K562 (cell line): ENCODE data around the gene TOMM5. TPM values are rescaled to one million over a fixed set of nuclear protein-coding genes. Genes with fewer than 3 reads are reported as not detected.

Experiments used
- ATAC-seq: fragments of 200-7000 bp; cut with Tn5 transposase; 3 replicates; pipeline ENCODE4 v1.9.1; 2020; ENCODE audit warnings: moderate library complexity
- BruUV-seq: library from RNA; stranded (reverse); fragments of 400-500 nt; replicated peaks from 2 replicates; lab custom pipeline; 2021; lab: Mats Ljungman, UMichigan
- CTCF ChIA-PET: fragments of 300-600 bp; formaldehyde crosslinking; extraction: SDS; loops from one replicate; lab custom pipeline; 2021; ENCODE audit warnings: low intra/inter-chr PET ratio; lab: Yijun Ruan, JAX
- POLR2A ChIA-PET: fragments of 300-600, 350-650 bp; sonication (Branson Sonifier 250); formaldehyde crosslinking; extraction: SDS; loops from one replicate; lab custom pipeline; 2021; ENCODE audit warnings: antibody characterized with exemption, inconsistent platforms; lab: Yijun Ruan, JAX
- DNase-seq, 4 experiments: peaks; one replicate each; pipeline versions ENCODE4 v3.0.0 to v3.0.0-alpha.2; 2011 to 2018; ENCODE audit warnings: low spot score in 3 of 4, mixed read lengths in 3 of 4; ENCODE audit errors: extremely low read depth in 1 of 4
- FAIRE-seq: peaks from 2 replicates; lab custom pipeline; 2011; peaks lifted over from hg19 to GRCh38; lab: Jason Lieb, UNC
- H2AFZ ChIP-seq: 2 replicates; pipeline ENCODE4 v1.6.0; 2011; ENCODE audit warnings: low read depth, low read length, control low read depth, inconsistent platforms
- H3K27ac ChIP-seq: fragments of 200-600 bp; 3 replicates; pipeline ENCODE4 v1.8.0; 2011; ENCODE audit warnings: low read depth, mild to moderate bottlenecking, control low read depth, inconsistent platforms, low read length, moderate library complexity, mixed read lengths; ENCODE audit errors: extremely low read depth
- H3K27me3 ChIP-seq, 2 experiments: fragments of 300-600 bp in 1 of 2; 2 replicates in 1 of 2; 3 replicates in 1 of 2; pipeline versions ENCODE4 v1.6.0 to v1.8.0; 2011; ENCODE audit warnings: inconsistent platforms in 2 of 2, low read length in 2 of 2, mild to moderate bottlenecking in 1 of 2, mixed read lengths in 1 of 2, moderate library complexity in 1 of 2; ENCODE audit not compliant: control insufficient read depth in 2 of 2, insufficient read depth in 2 of 2
- H3K36me3 ChIP-seq: fragments of 300-600 bp; 3 replicates; pipeline ENCODE4 v1.8.0; 2011; ENCODE audit warnings: mild to moderate bottlenecking, low read length, inconsistent platforms; ENCODE audit not compliant: control insufficient read depth, insufficient read depth
- H3K4me1 ChIP-seq, 2 experiments: fragments of 200-600 bp in 1 of 2; replicated peaks in 1 of 2; 2 replicates in 1 of 2; 3 replicates in 1 of 2; pipeline versions ENCODE4 v1.5.1 to v1.8.0; 2011; ENCODE audit warnings: inconsistent platforms in 2 of 2, low read length in 2 of 2, mild to moderate bottlenecking in 1 of 2, mixed read lengths in 1 of 2, moderate library complexity in 1 of 2; ENCODE audit not compliant: control insufficient read depth in 2 of 2, insufficient read depth in 2 of 2
- H3K4me2 ChIP-seq: 2 replicates; pipeline ENCODE4 v1.6.1; 2011; ENCODE audit warnings: low read length, control low read depth, inconsistent platforms, mixed read lengths; ENCODE audit not compliant: insufficient read depth
- H3K4me3 ChIP-seq: fragments of 200-600 bp; sonication (generic), shearing (Covaris generic); 2 replicates; pipeline ENCODE4 v1.5.1; 2016; ENCODE audit warnings: control low read depth, inconsistent platforms
- H3K79me2 ChIP-seq: fragments of 200-600 bp; 3 replicates; pipeline ENCODE4 v1.8.0; 2011; ENCODE audit warnings: low read length, inconsistent platforms; ENCODE audit not compliant: control insufficient read depth, insufficient read depth
- H3K9ac ChIP-seq, 2 experiments: 2 replicates each; pipeline versions ENCODE4 v1.6.0 to v1.6.1; 2011; ENCODE audit warnings: low read depth in 2 of 2, low read length in 2 of 2, control low read depth in 1 of 2, inconsistent platforms in 1 of 2, mild to moderate bottlenecking in 1 of 2, mixed read lengths in 1 of 2; ENCODE audit not compliant: insufficient read depth in 1 of 2
- H3K9me1 ChIP-seq: one replicate; pipeline ENCODE4 v1.6.0; 2011; ENCODE audit warnings: inconsistent platforms, mild to moderate bottlenecking, low read length, moderate library complexity; ENCODE audit not compliant: control insufficient read depth, insufficient read depth
- H3K9me3 ChIP-seq: replicated peaks from 2 replicates; pipeline ENCODE4 v1.5.1; 2011; ENCODE audit warnings: low read depth, low read length, inconsistent platforms; ENCODE audit not compliant: control insufficient read depth, insufficient read depth
- H4K20me1 ChIP-seq: replicated peaks from 2 replicates; pipeline ENCODE4 v1.6.1; 2011; ENCODE audit warnings: low read length, inconsistent platforms, mixed read lengths; ENCODE audit not compliant: control insufficient read depth, insufficient read depth
- SMC3 ChIP-seq: conservative IDR thresholded peaks from 2 replicates; pipeline ENCODE4 v1.6.1; 2011; ENCODE audit warnings: low read depth, low read length, improper control_type of control experiment; ENCODE audit not compliant: insufficient read depth
- ZBTB17 ChIP-seq: fragments of 450-650 bp; formaldehyde crosslinking; IDR thresholded peaks from 2 replicates; pipeline ENCODE4 v1.4.0; 2020; ENCODE audit warnings: mild to moderate bottlenecking
- WGBS: fragments of 100-300 bp; shearing (Covaris generic); methylation state at CpG from one replicate; pipeline ENCODE4 v1.1.6; 2016; ENCODE audit warnings: low coverage, mixed read lengths; ENCODE audit not compliant: insufficient coverage; ENCODE audit errors: missing lambda C conversion rate; 5-methylcytosine and 5-hydroxymethylcytosine counted together
- in situ Hi-C: fragments of 300-500 bp; cut with MboI; formaldehyde crosslinking; loops from 4 replicates; pipeline ENCODE4 v1.15.0; 2018; ENCODE audit warnings: inconsistent platforms, mixed read lengths
- intact Hi-C: fragments of 100-400 bp; cut with micrococcal nuclease; formaldehyde crosslinking; loops from 2 replicates; pipeline ENCODE4 v1.14.2; 2022
- polyA plus RNA-seq, 8 experiments: library from polyadenylated mRNA; depleted of rRNA in 4 of 8; stranded (reverse) in 5 of 8; unstranded in 3 of 8; fragments of >200 nt; fragmentation: Nextera tagmentation in 2 of 8; fragmentation: Illumina TruSeq in 1 of 8; extraction: Ambion mirVana in 2 of 8; extraction: Trizol in 1 of 8; gene quantifications; 2 replicates each; pipeline versions ENCODE4 v1.2.1 to v1.2.3, GENCODE V29; 2011 to 2014; ENCODE audit warnings: inconsistent platforms in 1 of 8, missing spikeins in 1 of 8
- total RNA-seq, 7 experiments: library from RNA; depleted of rRNA in 6 of 7; stranded (reverse); fragments of >200 nt in 6 of 7; fragmentation: Illumina TruSeq in 2 of 7; extraction: Trizol in 2 of 7; gene quantifications; 2 replicates each; pipeline versions ENCODE4 v1.2.1 to v1.2.3, GENCODE V29; 2011 to 2021; ENCODE audit warnings: low replicate concordance in 1 of 7
- TF ChIP-seq, protein P1 (sequence below): IDR thresholded peaks from 2 replicates; pipeline ENCODE4 v1.6.1; 2012; ENCODE audit warnings: low read depth, low read length, improper control_type of control experiment, borderline replicate concordance
- TF ChIP-seq, protein P2 (sequence below): fragments of 250-450 bp; sonication (Bioruptor Pico); IDR thresholded peaks from 2 replicates; pipeline ENCODE4 v1.4.0; 2020

TOMM5 gene
- total and polyA plus RNA-seq, 9 of the 15 experiments (the other 6 are each of a cell fraction or from before 2014, with no cell fraction given) = 262 to 1,742 (median 496) TPM

DNA sequence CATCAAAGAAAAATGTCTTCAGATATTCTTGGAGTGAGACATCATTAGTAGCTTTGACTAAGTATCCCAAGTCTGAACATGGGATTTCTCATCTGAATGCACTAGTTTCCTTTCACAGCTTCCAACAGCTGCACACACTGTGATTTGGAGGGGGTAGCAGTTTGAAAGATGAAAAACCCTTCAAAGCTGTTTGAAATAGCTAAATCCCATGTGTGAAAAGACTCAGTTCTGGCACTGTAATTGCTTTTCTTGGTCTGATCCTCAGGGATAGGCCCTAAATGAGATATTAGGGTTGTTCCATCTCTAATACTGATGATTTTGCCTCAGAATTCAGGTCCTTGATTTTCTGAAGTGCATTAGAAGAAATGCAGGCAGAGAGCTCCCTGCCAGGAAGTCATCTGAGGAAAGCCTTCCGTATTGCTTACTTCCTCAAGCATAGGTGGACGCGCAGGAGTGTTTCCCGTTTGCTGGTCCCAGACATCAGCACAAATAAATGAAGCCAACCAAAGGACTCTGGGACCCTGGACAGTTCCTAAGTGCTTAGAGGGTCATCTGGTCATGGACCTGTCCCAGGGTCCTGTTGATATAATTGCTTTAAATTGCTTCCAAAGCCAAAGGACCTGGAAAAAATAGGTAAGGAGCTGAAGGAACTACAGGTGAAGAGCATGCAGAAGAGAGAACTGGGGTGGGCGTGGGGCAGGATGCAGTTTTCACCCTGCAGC lies 32.8 kb upstream of the TOMM5 start:
- no peak overlapping the region for H3K27ac ChIP-seq
- ChIA-PET CTCF (no interaction called here), POLR2A (interaction anchor here (0.6 to 1.3 kb wide), 4 partner anchors 9 to 88 kb away, joined by 3 to 5 read pairs (median 3); no protein-coding TSS in a partner anchor)
- 11% methylated on average over 5 of the region's 5 CpGs for WGBS
- intact Hi-C loops = no loop called here
- H2AFZ ChIP-seq = no peak overlapping the region
- H4K20me1 ChIP-seq = peaks cover 8% of the 10 kb centered on the region; the same call in 1 of the 2 replicates
- H3K9ac ChIP-seq = no peak overlapping the region
- DNase-seq = no peak
- no peaks in the 10 kb centered on the region for H3K79me2 ChIP-seq
- H3K36me3 ChIP-seq = no peaks in the 10 kb centered on the region
- no peak for FAIRE-seq
- H3K4me3 ChIP-seq = no peak overlapping the region
- no peaks in the 10 kb centered on the region; a peak in 1 of 5 replicates for H3K4me1 ChIP-seq
- H3K4me2 ChIP-seq = no peak overlapping the region
- no TSS peak for BruUV-seq
- H3K9me1 ChIP-seq = no peaks in the 10 kb centered on the region
- ATAC-seq = no peak
- in situ Hi-C loops = no loop called here
- no peaks in the 10 kb centered on the region for H3K9me3 ChIP-seq
- peaks cover 33 to 50% of the 10 kb centered on the region in 2 experiments for H3K27me3 ChIP-seq
- TF ChIP-seq, protein P1, sequence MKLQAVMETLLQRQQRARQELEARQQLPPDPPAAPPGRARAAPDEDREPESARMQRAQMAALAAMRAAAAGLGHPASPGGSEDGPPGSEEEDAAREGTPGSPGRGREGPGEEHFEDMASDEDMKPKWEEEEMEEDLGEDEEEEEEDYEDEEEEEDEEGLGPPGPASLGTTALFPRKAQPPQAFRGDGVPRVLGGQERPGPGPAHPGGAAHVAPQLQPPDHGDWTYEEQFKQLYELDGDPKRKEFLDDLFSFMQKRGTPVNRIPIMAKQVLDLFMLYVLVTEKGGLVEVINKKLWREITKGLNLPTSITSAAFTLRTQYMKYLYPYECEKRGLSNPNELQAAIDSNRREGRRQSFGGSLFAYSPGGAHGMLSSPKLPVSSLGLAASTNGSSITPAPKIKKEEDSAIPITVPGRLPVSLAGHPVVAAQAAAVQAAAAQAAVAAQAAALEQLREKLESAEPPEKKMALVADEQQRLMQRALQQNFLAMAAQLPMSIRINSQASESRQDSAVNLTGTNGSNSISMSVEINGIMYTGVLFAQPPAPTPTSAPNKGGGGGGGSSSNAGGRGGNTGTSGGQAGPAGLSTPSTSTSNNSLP = no peak
- TF ChIP-seq ZBTB17 (no peak), SMC3 (no peak)
- TF ChIP-seq, protein P2, sequence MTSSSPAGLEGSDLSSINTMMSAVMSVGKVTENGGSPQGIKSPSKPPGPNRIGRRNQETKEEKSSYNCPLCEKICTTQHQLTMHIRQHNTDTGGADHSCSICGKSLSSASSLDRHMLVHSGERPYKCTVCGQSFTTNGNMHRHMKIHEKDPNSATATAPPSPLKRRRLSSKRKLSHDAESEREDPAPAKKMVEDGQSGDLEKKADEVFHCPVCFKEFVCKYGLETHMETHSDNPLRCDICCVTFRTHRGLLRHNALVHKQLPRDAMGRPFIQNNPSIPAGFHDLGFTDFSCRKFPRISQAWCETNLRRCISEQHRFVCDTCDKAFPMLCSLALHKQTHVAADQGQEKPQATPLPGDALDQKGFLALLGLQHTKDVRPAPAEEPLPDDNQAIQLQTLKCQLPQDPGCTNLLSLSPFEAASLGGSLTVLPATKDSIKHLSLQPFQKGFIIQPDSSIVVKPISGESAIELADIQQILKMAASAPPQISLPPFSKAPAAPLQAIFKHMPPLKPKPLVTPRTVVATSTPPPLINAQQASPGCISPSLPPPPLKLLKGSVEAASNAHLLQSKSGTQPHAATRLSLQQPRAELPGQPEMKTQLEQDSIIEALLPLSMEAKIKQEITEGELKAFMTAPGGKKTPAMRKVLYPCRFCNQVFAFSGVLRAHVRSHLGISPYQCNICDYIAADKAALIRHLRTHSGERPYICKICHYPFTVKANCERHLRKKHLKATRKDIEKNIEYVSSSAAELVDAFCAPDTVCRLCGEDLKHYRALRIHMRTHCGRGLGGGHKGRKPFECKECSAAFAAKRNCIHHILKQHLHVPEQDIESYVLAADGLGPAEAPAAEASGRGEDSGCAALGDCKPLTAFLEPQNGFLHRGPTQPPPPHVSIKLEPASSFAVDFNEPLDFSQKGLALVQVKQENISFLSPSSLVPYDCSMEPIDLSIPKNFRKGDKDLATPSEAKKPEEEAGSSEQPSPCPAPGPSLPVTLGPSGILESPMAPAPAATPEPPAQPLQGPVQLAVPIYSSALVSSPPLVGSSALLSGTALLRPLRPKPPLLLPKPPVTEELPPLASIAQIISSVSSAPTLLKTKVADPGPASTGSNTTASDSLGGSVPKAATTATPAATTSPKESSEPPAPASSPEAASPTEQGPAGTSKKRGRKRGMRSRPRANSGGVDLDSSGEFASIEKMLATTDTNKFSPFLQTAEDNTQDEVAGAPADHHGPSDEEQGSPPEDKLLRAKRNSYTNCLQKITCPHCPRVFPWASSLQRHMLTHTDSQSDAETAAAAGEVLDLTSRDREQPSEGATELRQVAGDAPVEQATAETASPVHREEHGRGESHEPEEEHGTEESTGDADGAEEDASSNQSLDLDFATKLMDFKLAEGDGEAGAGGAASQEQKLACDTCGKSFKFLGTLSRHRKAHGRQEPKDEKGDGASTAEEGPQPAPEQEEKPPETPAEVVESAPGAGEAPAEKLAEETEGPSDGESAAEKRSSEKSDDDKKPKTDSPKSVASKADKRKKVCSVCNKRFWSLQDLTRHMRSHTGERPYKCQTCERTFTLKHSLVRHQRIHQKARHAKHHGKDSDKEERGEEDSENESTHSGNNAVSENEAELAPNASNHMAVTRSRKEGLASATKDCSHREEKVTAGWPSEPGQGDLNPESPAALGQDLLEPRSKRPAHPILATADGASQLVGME = no peak
